GM19467 (cell line): ENCODE results near the gene CDK2AP2.
"Not testable (repeated sequence)": the region's sequence is repeated elsewhere in the genome, so short reads cannot be mapped to it uniquely, and the experiment has no call there.

Source experiments
- ATAC-seq: cut with Tn5 transposase; IDR thresholded peaks from one replicate; pipeline ENCODE4 v1.9.1; 2021; ENCODE audit warnings: mild to moderate bottlenecking, moderate library complexity; ENCODE audit not compliant: unreplicated experiment

The CDK2AP2 gene, protein sequence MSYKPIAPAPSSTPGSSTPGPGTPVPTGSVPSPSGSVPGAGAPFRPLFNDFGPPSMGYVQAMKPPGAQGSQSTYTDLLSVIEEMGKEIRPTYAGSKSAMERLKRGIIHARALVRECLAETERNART

DNA sequence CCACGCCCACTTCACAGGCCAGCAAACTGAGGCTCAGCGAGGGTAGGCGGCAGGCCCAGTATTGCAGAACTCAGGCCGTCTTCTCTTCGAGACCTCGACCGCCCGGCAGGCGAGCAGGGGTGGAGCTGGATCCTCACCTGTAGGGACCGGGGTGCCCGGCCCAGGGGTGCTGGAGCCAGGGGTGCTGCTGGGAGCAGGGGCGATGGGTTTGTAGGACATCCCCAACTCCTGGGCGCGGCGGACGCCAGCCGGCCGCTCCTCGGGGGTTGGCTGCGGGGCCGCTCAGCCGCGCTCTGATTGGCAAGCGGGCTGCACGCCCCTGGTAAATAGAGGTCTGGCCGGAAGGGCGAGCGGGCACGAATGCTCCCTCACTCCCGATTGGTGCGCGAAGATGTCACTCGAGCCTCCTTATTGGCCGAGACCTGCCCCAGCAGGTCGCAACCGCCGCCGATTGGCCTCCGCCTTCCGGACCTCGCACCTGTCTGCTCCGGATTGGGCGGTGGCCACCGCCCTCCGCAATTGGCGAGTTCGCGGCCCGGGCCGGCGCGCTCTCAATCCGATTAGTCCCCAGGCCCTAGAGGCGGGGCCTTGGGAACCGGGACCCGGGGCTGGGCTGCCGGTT, at the start of gene CDK2AP2:
TSS of gene CDK2AP2 (minus strand) at position 299 of the 622 bp plus-strand sequence. CDS start at position 219, 80 bp downstream.
- ATAC-seq: peak; percentile 72

DNA sequence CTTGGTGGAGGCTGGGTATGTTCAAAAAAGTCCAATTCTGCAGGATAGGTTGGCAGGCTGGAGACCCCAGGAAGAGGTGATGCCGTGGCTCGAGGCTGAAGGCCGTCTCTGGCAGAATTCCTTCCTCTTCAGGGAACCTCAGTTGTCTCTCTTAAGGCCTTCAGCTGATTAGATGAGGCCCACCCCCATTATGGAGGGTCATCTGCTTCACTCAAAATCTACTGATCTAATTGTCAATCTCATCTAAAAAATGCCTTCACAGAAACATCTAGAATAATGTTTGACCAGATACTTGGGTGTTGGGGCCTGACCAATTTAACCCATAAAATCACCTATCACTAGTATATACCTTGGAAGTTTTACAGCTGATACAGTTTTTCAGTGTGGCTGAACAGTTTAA, 48.3 kb upstream of the CDK2AP2 start:
- no peak for ATAC-seq

- ATAC-seq: not testable (repeated sequence)
Measured at GRCh38 chr11:67551697-67552096, 43.7 kb upstream of the CDK2AP2 start.

DNA sequence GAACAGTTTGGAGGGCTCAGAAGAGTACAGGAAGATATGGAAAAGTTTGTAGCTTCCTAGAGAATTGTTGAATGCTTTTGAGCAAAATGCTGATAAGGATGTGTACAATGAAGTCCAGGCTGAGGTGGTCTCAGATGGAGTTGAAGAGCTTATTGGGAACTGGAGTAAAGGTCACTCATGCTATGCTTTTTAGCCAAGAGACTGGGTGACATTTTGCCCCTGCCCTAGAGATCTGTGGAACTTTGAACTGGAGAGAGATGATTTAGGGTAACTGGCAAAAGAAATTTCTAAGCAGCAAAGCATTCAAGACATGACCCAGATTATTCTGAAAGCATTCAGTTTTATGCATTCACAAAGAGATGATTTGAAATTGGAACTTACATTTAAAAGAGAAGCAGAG, 43.2 kb upstream of the CDK2AP2 start:
- no peak for ATAC-seq

DNA sequence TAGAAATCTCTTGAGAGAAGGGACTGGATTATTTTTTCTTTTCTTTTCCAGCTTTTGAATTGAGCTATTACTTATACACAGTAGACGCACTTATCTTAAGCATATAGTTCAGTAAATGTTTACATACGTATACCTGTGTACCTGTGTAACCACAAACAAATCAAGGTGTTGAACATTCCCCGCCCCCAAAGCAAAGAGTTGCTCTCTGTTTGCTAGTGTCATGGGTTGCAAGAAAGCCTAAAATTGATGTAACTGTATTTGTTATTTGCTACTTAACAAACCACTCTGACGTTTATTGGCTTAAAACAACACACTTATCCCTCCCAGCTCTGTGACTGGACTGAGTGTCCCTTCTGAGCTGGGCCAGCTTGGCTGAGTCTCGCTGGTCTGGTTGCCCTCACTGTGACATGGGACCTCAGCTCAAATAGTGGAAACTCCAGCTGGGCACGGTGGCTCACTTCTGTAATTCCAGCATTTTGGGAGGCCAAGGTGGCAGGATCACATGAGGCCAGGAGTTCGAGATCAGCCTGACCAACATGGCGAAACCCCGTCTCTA, 40.7 kb upstream of the CDK2AP2 start:
- no peak for ATAC-seq

GRCh38 chr11:67548112-67548511, 40.1 kb upstream of the CDK2AP2 start:
- ATAC-seq: not testable (repeated sequence)

- ATAC-seq: no peak
Measured at GRCh38 chr11:67545280-67545679, 37.3 kb upstream of the CDK2AP2 start.

DNA sequence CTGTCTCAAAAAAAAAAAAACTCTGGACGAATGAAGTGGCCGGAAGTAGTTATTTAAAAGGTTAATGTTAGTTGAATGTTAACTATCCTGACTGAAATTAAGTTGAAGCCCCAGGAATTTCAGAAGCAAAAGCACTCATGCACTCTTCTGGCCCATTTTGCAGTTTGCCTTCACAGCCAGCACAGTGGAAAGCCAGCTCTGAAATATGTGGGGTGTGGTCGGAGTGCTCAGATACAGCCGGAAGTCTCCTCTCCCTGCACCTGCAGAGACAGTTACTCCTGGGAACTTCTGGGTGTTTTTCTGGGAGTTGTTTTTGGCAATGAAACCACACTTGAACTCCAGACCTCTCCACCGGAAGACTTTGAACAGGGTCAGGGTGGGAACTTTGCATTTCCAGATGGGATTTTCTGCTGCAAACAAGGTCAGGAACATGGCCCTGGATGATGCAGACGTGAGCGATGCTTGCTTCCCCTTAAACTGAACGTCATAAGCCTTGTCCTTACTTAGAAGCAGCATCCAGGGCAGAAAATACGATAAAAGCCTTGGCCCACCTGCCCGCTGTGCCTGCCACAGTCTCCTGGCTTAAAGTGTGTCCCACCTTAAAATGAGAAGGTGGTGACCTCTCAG, 36.8 kb upstream of the CDK2AP2 start:
- ATAC-seq: no peak

DNA sequence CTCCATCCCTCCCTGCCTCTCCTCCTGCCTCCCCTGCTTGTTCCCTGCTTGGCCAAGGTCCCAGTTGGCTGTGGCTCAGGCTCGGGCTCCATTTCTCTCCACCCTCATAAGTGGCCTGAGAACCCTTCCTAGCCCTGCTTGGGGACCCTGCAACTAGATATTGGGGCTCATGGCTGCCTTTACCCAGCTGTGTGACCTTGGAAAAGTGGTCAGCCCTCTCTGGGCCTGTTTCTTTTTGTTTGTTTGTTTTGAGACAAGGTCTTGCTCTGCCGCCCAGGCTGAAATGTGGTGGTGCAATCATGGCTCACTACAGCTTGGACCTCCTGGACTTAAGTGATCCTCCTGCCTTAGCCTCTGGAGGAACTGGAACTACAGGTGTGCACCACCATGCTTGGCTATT, 35.6 kb upstream of the CDK2AP2 start:
- ATAC-seq: no peak

- ATAC-seq: no peak
Measured at GRCh38 chr11:67542971-67543370, 35.0 kb upstream of the CDK2AP2 start.

GRCh38 chr11:67542169-67542568, 34.2 kb upstream of the CDK2AP2 start:
- ATAC-seq: no peak

DNA sequence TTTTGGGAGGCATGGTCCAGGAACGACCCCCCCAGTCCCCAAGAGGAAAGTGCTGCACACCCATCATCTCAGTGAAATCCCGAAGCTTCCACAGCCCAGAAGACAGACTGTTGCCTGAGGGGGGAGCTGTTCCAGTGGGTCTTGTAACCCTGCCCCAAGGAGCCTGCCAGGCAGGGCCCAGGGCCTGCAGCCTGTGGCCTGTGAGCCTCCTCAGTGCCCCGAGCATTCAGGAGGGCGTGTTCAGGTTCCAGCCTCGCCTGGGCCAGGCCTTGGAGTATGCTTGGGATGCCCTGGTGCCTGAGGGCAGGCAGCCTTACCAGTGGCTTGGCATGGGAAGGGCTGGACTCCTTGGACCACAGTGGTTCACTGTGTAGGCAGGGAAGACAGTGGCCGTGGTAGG, 33.2 kb upstream of the CDK2AP2 start:
- ATAC-seq: no peak

DNA sequence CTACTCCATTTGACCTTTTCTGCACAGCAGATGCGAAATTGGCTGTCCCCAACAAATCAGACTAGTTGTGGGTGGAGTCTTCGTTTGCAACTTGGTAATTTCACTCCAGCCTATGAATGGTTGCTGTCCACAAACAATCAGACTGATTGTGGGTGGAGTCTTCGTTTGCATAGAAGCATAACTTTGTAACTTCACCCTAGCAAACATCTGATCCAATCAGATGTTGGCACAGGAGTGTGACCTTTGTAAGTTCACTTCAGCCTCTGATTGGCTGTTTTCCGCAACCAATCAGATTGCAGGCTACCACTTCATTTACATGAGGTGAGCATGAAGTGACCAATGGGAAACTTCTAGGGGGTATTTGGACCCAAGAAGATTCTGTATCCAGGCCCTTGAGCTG, 31.6 kb upstream of the CDK2AP2 start:
- ATAC-seq: no peak

- no peak for ATAC-seq
Measured at GRCh38 chr11:67538823-67539505, 31.0 kb upstream of the CDK2AP2 start.

DNA sequence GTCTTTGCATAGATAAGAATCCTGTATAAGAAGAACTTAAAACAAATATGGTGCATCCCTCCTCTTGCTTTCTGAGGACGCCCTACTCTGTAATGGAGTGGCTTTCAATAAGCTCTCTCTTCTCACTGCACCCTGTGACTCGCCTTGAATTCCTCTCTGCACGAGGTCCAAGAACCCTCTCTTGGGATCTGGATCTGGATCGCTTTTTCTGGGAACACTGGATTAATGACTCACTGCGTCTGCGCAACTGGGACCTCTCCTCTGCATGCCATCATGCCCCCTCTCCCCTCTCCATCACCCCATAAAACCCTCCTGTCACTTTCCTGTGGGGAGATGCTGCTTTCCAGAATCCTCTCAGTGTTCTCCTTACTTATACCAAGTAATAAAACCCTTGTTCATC, 30.3 kb upstream of the CDK2AP2 start:
- no peak for ATAC-seq

DNA sequence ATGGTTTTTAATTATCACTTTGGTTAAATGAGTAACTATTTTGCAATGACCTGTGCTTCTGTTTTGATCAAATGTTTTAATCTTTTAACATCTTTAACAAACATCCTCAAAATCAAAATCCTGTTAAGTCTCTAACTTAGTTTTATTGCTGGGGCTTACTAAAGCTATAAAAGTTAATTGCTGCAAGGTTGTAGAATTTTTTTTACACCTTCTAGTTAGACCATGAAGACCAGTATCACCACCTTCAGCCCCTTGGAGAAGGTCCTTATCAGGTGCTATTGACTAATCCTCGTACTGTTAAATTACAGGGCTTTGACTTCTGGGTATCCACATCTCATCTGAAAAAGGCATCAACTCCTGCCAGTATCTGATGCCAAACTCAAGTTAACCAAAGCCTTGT, 27.6 kb upstream of the CDK2AP2 start:
- ATAC-seq: no peak

- ATAC-seq: no peak
Measured at GRCh38 chr11:67534070-67534679, 26.2 kb upstream of the CDK2AP2 start.

GRCh38 chr11:67532889-67533288, 24.9 kb upstream of the CDK2AP2 start:
- ATAC-seq: no peak

DNA sequence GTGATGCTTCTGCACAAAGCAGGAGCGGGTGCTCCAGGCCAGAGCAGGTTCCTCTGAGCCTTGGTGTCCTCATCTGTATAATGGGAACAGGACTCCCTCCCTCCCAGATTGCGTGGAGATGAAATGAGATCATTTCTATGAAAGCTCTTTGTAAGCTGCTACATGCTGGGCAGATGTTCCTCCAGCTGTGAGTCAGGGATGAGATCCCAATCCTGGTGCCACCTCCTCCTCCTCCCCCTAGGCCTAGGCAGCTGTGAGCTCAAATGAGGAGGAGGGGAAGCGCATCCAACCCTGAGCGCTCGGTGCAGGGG, 22.3 kb upstream of the CDK2AP2 start:
- no peak for ATAC-seq

DNA sequence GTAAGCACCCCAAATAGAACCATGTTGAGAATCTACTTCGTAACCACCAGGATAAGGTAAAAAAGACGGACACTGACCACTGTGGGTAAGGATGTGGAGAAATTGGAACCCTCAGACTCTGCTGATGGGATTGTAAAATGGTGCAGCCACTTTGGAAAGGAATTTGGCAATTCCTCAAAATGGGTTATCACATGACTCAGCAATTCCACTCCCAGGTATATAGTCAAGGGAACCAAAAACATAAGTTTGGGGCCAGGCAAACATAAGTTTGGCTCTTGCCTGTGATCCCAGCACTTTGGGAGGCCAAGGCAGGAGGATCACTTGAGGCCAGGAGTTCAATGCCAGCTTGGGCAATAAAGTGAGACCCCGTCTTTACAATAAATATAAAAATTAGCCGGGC, 20.4 kb upstream of the CDK2AP2 start:
- ATAC-seq: no peak

DNA sequence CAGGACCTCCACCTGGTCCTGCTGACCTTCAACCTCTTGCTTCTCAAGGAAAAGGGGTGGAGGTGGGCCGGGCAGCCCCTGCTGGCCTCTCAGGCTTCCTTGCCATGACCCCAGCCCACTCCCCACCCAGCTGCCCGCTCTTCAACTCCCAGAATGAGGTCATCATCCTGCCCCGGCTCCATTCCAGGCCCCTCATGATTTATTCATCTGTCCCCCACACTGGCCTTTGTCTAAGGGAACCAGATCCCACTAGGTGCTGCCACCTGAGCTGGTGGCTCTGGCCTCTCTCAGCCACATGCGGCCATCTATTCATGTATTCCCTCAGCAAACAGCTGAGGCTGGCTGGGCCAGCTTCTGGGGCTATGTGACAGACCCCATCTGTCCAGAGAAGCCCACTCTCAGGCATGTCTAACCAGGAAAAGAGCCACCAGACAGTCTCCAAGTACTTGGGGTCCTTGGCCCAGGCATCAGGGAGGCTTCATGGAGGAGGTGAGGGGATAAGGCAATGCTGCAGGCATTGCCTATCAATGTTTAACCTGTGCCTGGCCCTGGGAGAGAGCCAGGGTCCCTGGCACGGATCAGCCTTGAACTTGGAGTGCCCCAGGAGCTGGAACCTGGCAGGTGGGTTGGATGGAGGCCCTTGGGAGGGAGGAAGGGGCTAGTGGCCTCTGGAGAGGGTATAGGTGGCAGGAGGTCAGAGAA, 17.5 kb upstream of the CDK2AP2 start:
- no peak for ATAC-seq
